ENCODE results near the gene RELCH.

The RELCH gene

DNA sequence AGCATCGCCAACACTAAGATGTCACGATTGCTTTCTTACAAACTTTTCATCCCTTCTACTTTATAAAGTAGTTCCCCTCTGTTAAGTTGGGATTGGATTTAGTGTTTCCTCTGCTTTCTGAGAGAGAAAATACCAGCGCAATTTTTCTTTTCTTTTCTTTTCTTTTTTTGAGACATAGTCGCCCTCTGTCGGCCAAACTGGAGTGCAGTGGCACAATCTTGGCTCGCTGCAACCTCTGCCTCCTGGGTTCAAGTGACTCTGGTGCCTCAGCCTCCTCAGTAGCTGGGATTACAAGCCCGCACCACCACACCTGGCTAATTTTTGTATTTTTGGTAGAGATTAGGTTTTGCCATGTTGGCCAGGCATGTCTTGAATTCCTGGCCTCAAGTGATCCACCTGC lies 9.0 kb downstream of the RELCH start:
- DNase-seq (ENCODE audit: low spot score): no peak

DNA sequence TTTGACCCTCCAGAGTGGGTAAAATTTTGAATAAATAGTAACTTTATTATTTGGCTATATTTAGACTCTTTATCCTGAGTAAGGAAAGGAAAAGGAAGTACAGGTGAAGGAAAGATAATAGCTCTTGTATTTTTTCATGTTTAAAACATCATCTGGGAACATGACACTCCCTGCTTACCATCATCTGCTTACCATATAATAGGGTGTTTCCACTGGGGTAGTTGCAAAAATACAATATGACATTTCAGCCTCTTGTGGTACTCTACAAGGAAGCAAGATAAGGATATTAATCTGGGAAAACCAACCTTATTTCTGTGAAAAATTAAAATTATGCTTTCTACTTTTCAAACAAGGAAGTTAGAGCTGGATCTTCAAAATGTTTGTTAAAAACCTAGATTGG lies 9.9 kb downstream of the RELCH start:
- no peak for DNase-seq (ENCODE audit: low spot score)

- peak; percentile 33 for DNase-seq (ENCODE audit: low spot score)
These were observed 11.2 kb downstream of the RELCH start for GRCh38 chr18:62198259-62198658.

DNA sequence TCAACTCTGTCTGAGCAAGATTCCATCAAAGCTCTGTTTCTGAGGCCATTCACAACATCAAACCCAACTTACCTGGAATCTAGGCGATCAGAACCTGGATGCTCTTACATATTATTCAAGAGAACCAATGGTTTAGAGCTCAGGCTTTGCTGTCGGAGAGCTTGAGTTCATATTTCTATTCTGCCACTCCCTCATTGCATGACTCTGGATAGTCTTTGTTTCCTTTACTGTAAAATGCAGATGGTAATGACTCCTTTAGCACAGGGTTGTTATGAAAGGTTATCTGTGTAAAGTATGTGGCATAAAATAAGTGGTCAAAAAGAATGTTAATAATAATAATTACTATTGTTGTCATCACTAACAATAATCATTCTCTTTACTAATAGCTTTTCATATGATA lies 12.6 kb downstream of the RELCH start:
- no peak for DNase-seq (ENCODE audit: low spot score)

- peak; percentile 17 for DNase-seq (ENCODE audit: low spot score)
These were observed 13.3 kb downstream of the RELCH start for GRCh38 chr18:62200121-62200914.

GRCh38 chr18:62201870-62202269 lies 14.8 kb downstream of the RELCH start:
- no peak for DNase-seq (ENCODE audit: low spot score)

DNA sequence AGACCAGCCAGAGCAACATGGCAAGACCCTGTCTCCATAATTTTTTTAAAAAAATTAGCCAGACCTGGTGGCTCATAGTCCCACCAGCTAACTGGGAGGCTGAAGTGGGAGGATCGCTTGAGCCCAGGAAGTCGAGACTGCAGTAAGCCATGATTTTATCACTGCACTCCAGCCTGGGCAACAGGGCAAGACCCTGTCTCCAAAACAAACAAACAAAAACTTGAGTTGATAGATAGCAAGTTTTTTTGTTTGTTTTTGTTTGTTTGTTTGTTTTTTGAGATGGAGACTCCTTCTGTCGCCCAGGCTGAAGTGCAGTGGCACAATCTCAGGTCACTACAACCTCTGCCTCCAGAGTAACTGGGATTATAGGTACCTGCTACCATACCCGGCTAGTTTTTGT lies 18.8 kb downstream of the RELCH start:
- no peak for DNase-seq (ENCODE audit: low spot score)

DNA sequence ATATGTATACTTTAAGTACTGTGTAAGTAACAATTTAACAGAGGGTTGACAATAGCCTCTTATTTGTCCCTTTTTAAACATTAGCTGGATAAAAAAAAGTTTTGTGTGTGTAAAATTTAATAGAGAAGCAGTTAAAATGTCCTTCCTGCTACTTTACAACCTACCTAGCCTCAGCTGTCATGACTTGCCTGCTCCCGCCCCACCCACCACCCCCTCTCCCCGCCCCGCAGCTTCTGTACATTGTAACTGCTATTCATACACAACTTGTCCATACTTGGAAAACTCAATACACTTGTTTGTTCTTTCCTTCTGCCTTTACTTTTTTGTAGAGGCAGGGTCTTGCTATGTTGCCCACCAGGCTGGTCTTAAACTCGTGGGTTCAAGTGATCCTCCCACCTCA lies 19.5 kb downstream of the RELCH start:
- no peak for DNase-seq (ENCODE audit: low spot score)

DNA sequence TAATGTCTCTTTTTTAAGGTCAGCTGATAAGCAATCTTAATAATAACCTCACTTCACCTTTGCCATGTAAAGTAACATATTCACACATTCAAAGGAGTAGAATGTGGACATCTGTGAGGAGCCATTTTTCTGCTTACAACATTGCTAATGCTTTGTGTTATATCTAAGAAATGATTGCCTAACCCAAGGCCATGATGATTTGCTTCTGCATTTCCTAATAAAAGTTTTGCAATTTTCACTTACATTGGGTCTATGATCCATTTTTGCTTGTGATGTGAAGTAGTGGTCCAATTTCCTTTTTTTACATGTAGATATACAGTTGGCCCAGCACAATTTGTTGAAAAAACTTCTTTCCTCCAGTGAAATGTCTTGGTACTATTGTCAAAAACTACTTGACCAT lies 22.0 kb downstream of the RELCH start:
- no peak for DNase-seq (ENCODE audit: low spot score)

- DNase-seq (ENCODE audit: low spot score): no peak
These were observed 23.1 kb downstream of the RELCH start for GRCh38 chr18:62210138-62210537.

DNA sequence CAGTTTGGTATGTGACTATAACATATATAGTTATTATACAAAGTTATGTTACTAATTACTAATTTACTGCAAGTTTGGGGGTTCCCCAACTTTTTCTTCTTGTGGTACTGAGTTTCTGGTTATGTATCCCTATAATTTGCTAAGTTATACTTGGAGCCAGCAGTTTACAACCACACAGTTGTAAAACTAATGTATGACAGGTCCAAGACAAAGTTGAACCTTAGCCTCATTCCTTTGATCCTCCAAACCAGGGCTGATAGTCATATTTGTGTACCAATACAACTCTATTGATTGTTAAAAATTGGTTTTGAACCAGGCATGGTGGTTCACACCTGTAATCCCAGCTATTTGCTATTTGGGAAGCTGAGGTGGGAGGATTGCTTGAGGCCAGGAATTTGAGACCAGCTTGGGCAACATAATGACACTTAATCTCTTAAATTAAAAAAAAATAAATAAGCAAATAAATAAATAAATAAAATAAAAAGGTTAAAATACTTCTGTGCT lies 24.3 kb downstream of the RELCH start:
- DNase-seq (ENCODE audit: low spot score): no peak

DNA sequence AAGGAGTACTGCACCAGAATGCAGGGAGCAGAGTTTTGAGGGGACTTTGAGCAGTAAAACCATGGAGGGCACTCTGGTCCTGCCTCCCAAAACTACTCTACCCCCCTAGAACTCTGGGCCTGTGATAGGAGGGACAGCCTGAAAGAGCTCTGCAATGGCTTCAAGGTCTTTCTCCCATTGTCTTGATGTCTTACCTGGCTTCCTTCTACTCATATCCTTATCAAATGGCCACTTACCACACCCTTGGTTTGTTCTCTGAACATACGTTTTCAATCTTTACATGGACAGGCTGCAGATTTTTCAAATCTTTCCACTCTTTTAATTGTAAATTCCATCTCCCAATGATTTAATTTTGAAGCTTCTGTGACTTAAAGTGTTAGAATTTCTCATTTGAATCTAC lies 27.7 kb downstream of the RELCH start:
- DNase-seq (ENCODE audit: low spot score): no peak

DNA sequence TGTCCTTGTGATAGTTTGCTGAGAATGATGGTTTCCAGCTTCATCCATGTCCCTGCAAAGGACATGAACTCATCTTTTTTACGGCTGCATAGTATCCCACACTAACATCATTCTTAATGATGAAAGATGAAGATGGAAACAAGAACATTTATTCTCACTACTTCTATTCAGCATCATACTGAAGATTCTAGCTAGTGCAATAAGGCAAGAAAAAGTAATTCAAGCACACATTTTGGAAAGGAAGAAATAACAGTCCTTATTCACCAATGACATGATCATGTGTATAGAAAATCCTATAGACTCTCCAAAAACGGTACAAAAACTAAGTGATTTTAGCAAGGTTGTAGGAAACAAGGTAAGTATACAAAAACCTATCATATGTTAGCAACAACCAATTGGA lies 37.2 kb downstream of the RELCH start:
- no peak for DNase-seq (ENCODE audit: low spot score)

DNA sequence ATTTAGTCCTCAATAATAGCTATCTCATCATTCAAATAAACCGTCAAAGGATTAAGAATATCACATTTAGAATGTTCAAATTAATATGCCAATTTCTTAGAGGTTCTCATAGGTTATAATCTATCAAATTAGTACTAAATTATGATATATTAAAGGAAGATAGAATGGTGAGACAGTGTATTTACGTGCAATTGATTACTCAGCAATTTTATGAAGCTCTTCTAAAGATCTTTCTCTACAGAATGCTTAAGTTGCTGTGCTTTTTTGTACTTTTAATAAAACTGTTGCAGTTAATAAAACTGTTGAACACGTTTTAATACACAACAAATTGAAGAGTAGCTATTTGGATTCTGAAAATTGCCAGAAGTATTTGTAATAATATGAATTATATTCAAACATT lies 39.0 kb downstream of the RELCH start:
- DNase-seq (ENCODE audit: low spot score): no peak

DNA sequence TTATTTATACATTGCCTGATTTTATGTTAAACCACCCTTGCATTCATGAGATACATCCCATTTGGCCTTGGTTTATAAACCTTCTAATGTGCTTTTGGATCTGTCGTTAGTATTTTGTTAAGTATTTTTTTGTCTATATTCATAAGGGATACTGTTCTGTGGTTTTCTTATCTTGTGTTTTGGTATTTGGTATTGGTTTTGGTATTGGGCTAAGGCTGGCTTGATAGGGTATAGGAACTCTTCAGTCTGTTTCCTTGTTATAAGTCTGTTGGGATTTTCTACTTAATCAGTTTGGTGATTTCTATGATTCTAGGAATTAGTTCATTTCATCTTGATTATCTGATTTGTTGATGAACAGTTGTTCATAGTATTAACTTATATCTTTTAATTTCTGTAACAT lies 49.2 kb downstream of the RELCH start:
- no peak for DNase-seq (ENCODE audit: low spot score)

GRCh38 chr18:62239475-62239874 lies 52.4 kb downstream of the RELCH start:
- DNase-seq (ENCODE audit: low spot score): no peak

DNA sequence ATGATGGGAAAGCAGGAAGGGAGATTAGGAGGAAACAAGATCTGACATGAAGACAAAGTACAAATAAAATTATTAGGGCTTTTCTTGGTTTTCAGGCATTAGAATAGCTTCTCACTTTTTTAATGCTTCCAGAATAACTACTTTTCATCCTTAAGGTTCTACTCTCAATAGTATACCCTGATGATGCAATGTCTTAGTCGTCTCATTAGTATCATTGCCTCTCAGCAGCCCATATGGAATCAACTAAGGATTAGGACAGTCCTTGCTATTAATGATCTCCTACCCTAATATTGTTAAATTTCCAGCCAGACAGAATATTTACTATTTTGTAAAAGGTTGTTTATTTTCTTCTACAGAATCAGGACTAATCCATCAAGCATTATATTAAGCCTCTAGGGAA lies 55.9 kb downstream of the RELCH start:
- no peak for DNase-seq (ENCODE audit: low spot score)

DNA sequence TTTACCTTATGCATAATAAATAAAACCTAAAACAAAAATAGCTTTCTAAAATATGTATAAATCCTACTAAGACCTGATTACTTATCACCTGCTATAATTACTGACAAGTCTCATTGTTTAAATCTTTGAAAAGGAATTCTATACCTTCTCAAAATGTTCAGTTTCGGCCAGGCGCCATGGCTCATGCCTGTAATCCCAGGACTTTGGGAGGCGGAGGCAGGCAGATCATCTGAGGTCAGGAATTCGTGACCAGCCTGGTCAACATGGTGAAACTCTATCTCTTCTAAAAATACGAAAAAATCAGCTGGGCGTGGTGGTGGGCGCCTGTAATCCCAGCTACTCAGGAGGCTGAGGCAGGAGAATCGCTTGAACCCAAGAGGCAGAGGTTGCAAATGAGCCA lies 58.1 kb downstream of the RELCH start:
- no peak for DNase-seq (ENCODE audit: low spot score)

GRCh38 chr18:62245699-62246098 lies 58.6 kb downstream of the RELCH start:
- no peak for DNase-seq (ENCODE audit: low spot score)

- no peak for DNase-seq (ENCODE audit: low spot score)
These were observed 61.3 kb downstream of the RELCH start for GRCh38 chr18:62248313-62248712.

DNA sequence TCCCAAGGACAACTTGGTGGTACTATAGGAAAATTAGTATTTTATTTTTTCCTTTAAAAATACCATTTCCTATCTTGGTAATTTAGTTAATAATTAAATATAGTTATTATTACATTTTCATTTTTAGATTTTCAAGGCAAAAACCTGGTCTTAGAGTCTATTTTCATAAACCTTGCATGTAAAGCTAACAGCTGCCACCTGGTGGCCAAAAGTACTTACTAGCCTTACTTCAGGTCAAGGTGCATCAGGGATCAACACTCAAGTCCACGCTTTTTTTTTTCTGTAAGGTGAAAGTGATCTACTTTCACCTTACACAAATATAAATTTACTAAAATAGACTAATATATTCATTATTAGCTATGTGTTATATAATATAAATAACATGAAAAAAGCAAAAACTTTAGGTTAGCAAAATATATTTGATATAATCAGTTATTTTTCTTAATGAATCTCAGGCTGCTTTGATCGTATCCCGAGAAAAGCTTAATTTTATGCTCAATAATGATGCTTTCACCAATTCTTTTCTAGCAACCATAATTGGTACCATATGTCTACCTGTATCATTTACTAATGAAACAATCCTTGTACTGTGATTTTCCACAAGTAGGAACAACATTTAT lies 62.5 kb downstream of the RELCH start:
- DNase-seq (ENCODE audit: low spot score): peak; percentile 77

- no peak for DNase-seq (ENCODE audit: low spot score)
These were observed 63.4 kb downstream of the RELCH start for GRCh38 chr18:62250475-62250874.

DNA sequence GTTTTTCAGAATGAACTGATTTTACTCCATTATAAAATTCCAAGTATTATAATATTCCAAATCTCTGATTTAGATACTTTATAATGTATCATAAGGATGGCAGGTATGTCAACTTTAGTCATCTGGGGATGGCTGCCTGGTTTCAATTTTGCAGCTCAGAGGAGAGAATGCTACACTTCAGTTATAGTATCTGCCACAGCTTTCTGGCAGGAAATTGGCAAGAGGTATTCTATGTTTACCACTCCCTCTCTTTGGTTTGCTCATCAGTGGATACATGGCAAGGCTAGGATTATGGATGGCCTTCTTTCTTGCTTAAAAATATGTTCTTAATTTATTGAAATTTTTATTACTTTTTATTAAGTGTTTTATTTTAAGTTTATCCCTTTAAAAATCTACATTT lies 71.0 kb downstream of the RELCH start:
- DNase-seq (ENCODE audit: low spot score): no peak

DNA sequence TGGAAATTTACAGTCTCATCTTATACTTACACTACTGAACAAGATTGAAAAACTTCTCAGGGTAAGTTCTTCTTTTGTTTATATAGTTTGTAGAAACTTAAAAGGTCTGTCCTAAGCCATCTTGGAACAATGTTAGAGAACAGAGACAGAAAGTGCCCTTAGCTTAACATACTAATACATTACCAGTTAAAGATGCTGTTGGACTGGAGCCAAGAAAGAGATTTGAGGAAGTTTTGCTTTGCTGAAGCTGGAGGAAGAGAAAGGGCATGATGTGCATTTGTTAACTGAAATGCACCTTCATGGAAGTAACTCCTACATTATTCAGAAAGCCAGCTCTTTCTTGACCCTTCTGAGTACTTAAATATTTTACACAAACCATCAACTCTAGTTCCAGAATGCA lies 71.6 kb downstream of the RELCH start:
- DNase-seq (ENCODE audit: low spot score): peak; percentile 49

Measured in kidney tubule cell (primary cell).